CD1c-positive myeloid dendritic cell (primary cell): Measurements from ENCODE around the gene RYR2.
"Not testable (repeated sequence)": the region's sequence is repeated elsewhere in the genome, so short reads cannot be mapped to it uniquely, and the experiment has no call there.

Experiments used
- DNase-seq: peaks from one replicate; pipeline ENCODE4 v3.0.0-alpha.2; 2016; ENCODE audit errors: extremely low spot score

RYR2 gene

DNA sequence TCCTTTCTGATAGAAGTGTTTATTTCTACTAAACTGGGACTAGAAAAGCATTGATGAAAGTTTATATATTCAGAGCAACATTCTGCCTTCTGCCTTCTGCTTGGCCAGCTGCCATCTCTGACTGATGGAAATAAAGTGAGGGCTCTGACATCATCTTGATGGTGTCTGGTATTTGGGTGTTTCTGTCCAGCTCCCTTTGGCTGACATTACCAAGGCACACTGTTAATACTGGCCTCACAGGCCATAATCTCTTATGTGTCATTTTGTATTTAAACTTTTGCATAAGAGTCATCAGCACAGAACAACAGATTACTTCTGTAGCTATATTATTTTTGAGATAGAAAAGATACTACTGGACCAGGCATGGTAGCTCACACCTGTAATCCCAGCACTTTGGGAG, 216.9 kb downstream of the RYR2 start:
- DNase-seq = no peak

DNA sequence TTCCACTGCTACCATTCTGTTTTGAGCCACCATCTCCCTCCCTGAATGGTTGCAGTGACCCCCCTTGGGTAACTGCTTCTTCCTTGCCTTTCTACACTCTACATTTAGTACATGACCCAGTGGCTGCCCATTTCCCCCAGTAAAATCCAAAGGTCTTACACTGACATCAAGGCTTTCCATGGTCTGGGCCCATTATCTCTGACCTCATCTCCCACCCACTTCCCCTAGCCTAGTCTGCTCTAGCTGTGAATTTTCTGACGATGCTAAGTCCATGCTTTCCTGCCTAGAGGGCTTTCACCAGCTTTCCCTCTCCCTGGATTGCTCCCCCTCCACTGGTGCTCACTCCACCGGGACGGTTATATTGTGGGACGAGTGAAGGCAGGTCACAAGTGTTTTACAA, 219.2 kb downstream of the RYR2 start:
- no peak for DNase-seq

DNA sequence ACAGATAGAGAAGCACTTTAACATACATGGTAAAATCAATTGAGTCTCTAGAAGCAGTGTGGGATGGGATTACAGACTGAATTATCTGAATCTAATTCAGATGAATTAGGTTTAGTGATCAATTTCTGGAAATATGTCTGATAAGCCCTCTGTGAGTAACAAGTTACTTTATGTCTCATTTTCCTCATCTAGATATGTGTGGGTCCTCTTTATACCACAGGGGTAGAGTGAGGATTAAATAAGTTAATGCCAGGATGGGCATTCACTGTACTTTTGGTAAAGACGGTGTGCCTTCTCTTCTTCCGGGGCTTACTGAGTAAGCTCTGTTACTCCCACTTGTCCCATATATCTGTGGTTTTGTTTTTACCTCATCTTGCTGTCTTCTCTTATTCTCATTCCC, 225.8 kb downstream of the RYR2 start:
- no peak for DNase-seq

DNA sequence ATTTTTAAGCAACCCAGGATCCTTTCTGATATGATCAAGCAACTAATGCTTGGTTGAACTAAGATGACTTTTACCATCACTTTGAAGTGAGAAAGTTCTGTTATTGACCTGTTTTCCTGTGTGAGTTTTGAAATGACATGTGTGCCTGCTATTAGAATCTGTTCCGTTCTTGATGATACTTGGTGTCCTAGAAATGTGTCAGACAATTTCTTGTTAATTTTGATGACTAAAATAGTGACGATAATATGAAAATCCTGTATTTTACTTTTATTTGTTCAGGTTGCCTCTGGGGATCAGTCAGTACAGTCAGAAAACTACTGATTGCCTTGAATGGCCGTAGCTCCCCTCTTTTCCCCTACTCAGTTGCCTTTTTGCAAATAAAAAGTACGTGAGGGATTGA, 228.0 kb downstream of the RYR2 start:
- no peak for DNase-seq

DNA sequence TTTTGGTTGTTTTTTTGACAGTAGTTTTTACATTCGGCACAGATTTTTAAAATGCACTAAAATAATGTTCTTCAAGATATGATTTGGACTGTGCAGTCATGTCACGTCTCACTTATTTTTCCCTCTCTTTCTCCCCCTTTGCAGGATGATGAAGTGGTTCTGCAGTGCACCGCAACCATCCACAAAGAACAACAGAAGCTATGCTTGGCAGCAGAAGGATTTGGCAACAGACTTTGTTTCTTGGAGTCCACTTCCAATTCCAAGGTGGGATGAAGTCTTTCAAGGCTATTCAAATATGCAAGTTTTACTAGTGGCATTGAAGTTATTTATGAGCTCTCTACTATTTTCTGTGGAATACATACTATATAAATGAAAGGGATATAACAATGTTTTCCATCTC, 228.4 kb downstream of the RYR2 start:
- no peak for DNase-seq

DNA sequence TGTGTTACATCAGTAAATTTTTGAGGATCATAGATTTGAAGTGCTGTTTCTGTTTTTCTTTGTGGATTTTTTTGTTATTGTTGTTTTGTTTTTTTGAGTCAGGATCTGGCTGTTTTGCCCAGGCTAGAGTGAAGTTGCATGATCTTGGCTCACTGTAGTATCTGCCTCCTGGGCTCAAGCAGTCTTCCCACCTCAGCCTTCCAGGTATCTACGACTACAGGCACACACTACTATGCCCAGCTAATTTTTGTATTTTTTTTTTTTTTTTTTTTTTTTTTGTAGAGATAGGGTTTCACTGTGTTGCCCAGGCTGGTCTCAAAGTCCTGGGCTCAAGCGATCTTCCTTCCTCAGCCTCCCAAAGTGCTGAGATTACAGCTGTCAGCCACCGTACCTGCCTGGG, 236.0 kb downstream of the RYR2 start:
- not testable (repeated sequence) for DNase-seq

DNA sequence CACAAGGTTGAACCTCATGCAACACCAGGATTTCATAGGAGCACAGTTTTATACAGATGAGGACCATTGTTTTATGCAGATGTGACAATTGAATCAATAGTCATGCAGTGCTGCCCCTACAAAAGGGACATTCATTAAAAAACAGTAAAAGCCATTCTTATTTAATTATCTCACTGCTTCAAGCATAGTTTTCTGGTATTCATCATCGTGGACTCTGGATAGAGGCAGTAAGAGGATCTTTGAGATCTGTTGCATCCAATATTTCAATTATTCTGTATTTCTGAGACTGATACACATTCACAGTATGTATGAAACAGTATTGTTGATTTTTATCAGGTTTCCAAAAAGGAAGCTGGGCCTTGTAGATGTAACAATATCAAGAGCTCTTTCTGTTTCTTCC, 237.6 kb downstream of the RYR2 start:
- no peak for DNase-seq

DNA sequence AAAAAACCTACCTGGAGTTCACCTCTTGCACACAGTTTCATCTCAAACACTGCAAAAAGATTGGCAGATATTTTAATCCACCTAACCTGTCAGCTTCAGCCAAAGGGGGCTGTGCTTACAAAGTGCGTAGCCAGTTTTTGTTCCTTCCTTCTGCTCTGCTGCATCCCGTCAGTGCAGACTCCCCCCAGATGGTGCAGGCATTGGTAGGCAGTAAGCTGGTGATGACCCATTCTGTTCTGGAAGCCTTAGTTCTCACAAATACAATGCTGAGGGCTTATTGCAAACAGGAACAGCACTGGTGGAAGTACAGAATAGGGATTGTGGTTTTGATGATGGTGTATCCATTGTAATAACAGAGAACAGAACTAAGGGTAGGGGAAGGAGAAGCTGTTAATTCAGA, 239.5 kb downstream of the RYR2 start:
- DNase-seq = no peak

DNA sequence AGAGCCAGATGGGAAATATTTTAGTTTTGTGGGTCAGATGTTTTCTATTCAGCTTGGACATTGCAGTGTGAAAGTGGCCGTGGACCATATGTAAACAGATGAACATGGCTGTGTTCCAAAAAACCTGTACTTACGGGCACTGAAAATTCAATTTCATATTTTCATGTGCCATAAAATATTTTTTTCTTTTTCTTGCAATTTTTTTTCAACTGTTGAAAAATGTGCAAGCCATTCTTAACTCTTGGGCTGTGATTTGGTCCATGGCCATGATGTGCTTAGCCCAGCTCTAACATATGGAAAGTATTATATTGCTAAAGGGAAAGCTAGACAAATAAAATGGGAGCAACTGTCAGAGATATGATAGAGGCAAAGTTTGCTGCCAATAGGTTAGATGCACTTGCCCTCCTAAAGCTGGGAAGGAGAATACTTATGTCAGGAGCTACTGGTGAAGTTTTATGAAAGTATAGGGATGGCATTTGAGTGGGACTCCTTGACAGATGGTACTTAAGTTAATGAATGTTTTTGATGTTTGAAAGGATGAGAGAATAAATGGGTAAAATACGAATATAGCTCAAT, 240.3 kb downstream of the RYR2 start:
- DNase-seq = no peak

DNA sequence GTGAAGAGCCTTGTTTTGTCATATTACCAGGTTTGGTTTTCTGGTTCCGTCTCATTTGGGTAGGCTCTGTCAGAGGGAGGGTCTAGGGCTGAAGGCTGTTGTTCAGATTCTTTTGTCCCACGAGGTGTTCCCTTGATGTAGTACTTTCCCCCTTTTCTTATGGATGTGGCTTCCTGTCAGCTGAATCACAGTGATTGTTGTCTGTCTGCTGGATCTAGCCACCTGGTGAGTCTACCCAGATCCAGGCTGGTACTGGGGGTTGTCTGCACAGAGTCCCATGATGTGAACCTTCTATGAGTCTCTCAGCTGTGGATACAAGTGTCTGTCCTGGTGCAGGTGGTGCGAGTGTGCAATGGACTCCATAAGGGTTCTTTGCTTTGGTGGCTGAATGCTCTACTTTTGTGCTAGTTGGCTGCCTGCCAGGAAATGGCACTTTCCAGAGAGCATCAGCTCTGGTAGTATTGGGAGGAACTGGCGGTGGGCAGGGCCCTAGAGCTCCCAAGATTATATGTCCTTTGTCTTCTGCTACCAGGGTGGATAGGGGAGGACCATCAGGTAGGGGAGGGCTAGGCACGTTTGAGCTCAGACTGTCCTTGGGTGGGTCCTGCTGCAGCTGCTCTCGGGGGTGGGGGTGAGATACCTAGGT, 246.0 kb downstream of the RYR2 start:
- no peak for DNase-seq

DNA sequence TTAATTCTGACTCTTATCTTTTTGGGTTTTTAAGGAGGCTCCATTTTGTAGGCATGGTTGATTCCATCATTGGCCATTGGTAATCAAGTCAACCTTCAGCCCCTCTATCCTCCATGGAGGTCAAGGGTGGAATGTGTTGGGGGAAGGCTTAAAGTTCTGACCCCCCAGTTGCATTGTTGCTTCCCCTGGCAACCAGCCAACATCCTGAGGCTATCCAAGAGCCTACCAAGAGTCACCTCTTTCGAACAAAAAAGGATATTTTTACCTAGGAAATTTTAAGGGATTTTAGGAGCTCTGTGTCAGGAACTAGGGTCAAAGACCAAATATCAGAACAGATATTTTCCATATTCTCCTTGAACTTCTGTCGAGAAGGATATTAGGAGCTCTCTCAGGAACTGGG, 251.8 kb downstream of the RYR2 start:
- DNase-seq = no peak

DNA sequence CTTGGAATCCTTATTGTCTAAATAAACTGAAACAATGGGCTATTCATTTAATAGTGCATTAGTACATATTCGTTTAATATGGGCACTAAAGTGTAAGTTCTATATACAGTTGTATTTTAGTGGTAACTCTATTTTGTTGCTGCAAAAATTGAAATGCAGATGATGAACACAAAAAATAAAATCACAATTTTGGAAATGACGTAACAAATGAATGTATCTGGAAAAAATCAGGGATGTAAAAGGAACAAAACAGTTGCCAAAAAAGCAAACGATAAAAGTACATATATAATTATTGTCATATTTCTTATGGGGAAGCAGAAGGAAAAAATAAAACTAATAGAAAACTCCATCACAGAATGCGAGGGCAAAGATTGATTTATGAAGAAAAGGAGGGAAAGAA, 254.9 kb downstream of the RYR2 start:
- no peak for DNase-seq

DNA sequence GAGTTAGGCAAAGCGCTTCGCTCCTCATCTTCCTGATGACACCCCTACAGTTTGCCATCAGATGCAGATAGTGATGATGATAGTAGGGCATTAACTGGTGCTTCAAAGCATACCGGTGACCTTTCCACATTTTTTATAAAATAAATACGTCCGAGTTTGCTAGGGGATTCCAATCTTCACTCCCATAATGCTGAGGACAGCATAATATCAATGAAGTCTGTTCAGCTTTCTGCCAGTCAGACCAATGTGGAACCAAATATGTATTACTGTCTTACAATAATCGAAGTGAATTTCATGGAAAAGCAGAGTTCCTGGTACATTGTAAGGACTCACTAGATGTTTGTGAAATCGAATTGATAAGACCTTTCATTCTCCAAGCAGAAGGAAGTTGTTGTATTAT, 258.7 kb downstream of the RYR2 start:
- no peak for DNase-seq

DNA sequence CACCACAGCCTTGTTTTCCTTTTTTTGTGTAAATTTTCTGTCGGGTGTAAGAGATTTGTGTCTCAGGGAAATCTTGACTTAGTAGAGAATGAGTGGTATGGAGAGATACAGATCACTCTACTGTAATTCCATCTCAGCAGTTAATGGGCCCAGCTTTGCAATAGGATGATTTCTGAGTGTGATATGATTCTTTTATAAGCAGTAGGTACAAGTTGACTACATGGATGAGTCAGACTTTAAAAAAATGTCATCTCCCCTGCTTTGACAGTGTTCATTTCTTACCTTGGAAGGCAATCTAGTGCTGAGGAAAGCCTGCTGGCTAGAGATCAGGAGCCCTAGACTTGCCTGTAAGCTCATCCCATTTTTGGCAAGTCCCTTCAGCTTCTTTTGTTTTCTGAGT, 261.9 kb downstream of the RYR2 start:
- no peak for DNase-seq

DNA sequence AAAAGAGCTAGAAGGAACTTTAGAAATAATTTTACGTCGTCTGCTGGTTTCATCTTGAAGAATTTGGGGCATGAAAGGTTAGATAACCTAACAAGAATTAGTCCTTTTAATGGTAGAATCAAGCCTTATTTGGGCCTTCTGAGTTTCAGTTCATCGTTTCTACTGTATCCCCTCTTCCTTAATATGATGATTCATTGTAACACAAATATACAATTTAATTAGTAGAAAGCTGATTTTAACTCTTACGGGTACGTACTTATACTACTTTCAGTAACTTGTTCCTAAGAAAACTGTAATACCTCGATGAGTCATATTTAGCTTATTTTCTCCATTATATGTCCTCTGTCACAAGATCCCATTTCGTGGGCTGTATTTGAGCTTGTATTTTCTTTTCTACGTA, 264.7 kb downstream of the RYR2 start:
- DNase-seq = no peak

DNA sequence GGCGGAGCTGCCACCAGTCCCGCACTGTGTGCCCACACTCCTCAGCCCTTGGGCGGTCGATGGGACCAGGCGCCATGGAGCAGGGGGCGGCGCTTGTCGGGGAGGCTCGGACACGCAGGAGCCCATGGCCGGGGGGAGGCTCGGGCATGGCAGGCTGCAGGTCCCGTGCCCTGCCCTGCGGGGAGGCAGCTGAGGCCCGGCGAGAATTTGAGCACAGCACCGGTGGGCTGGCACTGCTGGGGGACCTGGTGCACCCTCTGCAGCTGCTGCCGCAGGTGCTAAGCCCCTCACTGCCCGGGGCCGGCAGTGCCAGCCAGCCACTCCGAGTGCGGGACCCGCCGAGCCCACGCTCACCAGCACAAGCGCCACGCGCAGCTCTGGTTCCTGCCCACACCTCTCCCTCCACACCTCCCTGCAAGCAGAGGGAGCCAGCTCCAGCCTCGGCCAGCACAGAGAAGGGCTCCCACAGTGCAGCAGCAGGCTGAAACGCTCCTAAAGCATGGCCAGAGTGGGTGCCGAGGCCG, 267.7 kb downstream of the RYR2 start:
- DNase-seq = no peak

DNA sequence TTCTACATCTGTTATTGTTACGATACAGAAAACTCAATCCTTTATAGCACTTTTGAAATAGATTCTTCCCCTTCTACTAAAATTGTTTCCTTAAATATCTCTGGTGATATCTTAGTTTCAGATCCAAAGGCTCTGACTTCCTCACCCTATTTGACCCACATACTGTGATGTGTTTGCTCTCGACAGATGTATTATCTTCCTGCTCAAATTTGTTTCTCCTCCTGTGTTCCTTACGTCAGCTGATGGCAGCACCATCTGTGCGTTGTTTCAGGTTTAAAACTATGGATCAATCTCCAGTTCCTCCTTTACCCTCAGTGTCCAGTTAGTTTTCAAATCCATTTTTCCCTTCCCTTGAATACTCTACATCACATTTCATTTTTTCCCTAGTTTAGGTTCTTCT, 274.4 kb downstream of the RYR2 start:
- no peak for DNase-seq

DNA sequence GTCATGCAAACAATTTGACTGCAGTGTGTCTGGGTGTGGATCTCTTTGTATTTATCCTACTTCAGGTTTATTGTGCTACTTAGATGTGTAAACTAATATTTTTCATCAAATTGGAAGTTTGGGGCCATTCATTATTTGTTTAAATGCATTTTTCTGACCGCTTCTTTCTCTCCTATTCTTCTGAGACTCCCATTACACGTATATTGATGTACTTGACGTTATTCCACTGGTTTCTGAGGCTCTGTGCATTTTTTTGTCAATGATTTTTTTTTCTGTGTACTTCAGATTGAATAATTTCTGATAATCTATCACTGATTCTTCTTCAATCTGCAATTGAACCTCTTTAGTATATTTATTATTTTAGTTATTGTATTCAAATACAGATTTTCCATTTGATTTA, 276.8 kb downstream of the RYR2 start:
- DNase-seq = no peak

DNA sequence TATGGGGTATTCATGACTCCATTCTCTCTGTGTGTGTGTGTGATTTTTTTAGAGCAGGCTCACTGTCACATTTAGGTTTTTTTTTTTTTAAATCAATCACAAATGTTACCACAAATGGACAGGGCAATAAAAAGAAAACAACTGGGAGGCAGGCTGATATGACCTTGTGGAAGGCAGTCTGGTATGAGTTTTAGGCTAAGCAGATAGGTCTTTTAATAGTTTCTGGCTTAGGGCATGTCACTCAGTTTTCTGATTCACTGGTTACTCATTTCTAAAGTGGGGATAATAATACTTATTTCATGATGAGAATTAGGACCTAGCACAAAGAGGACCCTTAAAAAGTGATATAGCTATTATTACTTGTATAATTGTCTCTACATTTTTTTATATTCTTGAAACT, 278.9 kb downstream of the RYR2 start:
- no peak for DNase-seq

DNA sequence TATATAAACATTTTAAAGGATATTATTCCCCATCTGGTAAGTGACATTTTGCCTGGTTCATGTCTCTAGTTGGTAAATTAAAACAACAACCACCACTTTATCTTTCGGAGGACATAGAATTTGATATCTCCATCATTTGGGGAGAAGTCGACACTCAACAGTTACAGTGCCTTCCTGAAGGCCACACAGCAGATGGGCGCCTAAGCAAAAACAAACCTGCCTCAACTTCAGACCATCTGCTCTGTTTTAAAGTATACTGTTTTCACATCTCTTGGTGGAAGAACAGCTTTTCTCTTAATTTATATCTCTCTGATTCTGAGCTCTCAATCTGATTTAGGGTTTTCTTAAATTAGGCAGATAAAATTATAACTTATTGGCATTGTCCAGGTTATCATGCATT, 282.2 kb downstream of the RYR2 start:
- no peak for DNase-seq

DNA sequence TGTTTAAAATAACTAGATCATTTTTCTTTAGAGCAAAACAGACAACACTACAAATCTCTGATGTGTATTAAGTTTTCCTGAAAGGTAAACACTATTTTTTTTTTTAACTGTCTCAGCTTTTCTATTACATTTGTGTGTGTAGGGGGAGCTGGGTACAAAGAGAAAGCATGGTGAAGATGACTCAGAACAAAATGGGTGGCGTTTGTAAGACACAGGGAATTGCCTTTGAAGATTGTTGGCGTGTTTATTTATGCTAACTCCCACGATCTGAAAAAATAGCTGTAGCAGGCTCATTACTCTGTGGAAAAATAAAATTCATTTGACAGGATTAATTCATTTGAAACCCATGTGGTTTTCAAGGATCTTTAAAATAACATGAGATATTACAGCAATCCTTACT, 285.1 kb downstream of the RYR2 start:
- DNase-seq = no peak

DNA sequence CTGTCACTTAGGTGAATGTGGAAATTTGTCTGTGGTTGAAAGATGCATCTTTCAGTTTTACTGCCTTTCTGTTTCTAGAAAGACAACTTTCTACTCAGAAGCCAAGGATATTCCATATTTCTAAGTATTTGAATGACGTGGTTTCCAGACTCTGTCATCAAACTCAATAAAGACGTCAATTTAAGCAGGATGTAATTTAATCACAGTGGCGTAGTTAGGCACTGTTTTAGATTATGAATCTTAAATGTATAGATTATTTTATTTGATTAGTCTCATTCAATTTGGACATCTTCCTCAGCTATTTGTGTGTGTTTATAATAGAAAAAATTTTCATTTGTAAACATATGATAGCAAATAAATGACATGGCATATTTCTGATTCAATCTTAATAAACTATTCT, 298.9 kb downstream of the RYR2 start:
- DNase-seq = no peak

DNA sequence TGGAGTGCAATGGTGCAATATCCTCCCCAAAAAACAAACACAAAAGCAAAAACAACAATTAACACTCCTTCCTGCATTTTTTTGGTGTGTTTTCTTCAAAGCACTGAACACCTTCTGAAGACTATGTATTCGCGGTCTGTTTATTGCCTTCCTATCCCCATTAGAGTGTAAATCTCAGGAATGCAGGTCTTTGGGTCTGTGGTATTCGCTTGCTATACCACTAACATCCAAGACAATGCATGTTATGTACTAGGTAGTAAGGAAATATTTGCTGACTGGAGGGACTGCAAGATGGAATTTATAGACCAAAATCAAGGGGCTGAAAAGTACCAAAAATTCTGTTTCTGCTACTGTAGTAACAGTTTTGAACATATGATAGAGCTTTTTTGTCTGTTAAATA, 299.4 kb downstream of the RYR2 start:
- DNase-seq = no peak

DNA sequence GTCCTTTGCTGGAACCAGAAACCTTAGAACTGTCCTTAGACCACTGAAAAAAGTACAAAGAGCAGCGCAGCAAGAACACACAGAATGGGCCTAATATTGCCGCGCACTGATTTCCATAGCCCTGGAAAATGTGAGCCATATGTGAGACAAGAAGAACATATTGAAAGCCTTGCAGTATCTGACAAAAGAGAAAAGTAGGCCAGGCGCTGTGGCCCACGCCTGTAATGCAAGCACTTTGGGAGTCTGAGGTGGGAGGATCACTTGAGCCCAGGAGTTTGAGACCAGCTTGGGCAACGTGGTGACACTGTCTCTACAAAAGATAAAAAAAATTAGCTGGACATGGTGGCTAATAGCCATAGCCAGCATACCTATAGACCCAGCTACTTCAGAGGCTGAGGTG, 300.7 kb downstream of the RYR2 start:
- DNase-seq = no peak
